OCI-LY1 (cell line): ENCODE measurements around the gene HMCES.

Source experiments
- EZH2 ChIP-seq: fragments of 200-600 bp; sonication (generic), shearing (Covaris generic); IDR thresholded peaks from 2 replicates; pipeline ENCODE4 v1.8.0; 2017; ENCODE audit warnings: borderline replicate concordance, mixed run types, mild to moderate bottlenecking, antibody characterized with exemption, low read length, moderate library complexity, mixed read lengths
- TF ChIP-seq, protein P1 (sequence below): fragments of 200-600 bp; sonication (generic), shearing (Covaris generic); IDR thresholded peaks from 2 replicates; pipeline ENCODE4 v1.5.1; 2017; ENCODE audit warnings: mild to moderate bottlenecking, antibody characterized with exemption, low read length, moderate library complexity, mixed read lengths

DNA sequence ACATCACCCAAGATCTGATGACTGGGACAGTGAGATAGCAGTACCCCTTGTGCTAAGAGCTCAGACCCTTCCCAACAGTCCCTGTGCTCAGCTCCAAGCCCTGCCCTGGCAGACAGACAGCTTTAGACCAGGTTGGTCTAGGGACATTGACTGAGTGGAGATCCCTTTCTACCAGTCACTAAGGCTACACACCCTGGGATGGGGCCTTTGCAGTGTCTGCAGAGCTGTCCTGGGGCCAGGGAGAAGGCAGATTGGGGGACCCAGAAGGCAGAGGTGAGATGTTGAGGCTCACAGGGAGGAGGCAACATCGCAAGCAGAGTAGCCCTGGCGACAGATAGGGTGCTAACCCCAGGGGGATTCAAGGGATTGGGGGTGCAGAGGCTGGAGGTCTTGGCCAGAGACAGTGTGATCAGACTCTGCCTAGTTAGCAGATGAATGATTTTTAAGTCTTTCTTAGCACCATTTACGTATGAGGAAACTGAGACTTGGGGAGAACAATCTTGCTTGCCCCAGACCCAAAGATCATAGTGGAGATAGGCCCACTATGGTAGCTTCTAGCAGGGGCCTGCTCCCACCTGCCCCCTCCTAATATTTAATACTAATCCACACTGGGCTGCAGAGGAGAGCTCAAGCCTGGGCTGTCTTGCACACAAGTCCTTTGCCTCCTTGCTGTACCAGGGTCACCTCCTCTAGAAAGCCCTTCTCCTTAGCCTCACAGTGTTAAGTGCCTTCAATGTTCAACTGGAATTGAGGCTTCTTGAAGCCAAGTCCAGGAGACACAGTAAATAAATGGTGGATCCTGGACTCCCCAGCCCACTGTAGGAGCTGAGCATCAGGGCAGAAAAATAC lies 32.6 kb downstream of the HMCES start:
- TF ChIP-seq, protein P1, sequence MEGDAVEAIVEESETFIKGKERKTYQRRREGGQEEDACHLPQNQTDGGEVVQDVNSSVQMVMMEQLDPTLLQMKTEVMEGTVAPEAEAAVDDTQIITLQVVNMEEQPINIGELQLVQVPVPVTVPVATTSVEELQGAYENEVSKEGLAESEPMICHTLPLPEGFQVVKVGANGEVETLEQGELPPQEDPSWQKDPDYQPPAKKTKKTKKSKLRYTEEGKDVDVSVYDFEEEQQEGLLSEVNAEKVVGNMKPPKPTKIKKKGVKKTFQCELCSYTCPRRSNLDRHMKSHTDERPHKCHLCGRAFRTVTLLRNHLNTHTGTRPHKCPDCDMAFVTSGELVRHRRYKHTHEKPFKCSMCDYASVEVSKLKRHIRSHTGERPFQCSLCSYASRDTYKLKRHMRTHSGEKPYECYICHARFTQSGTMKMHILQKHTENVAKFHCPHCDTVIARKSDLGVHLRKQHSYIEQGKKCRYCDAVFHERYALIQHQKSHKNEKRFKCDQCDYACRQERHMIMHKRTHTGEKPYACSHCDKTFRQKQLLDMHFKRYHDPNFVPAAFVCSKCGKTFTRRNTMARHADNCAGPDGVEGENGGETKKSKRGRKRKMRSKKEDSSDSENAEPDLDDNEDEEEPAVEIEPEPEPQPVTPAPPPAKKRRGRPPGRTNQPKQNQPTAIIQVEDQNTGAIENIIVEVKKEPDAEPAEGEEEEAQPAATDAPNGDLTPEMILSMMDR, result no peak
- TF ChIP-seq EZH2, result no peak
